K562 (cell line): Measurements from ENCODE around the gene EMC8. TPM values are rescaled to one million over a fixed set of nuclear protein-coding genes. Genes with fewer than 3 reads are reported as not detected.

Experiments
- ATAC-seq: fragments of 200-7000 bp; cut with Tn5 transposase; 3 replicates; pipeline ENCODE4 v1.9.1; 2020; ENCODE audit warnings: moderate library complexity
- BruUV-seq: library from RNA; stranded (reverse); fragments of 400-500 nt; replicated peaks from 2 replicates; lab custom pipeline; 2021; lab: Mats Ljungman, UMichigan
- CTCF ChIA-PET: fragments of 300-600 bp; formaldehyde crosslinking; extraction: SDS; loops from one replicate; lab custom pipeline; 2021; ENCODE audit warnings: low intra/inter-chr PET ratio; lab: Yijun Ruan, JAX
- POLR2A ChIA-PET: fragments of 300-600, 350-650 bp; sonication (Branson Sonifier 250); formaldehyde crosslinking; extraction: SDS; loops from one replicate; lab custom pipeline; 2021; ENCODE audit warnings: antibody characterized with exemption, inconsistent platforms; lab: Yijun Ruan, JAX
- DNase-seq, 4 experiments: peaks; one replicate each; pipeline versions ENCODE4 v3.0.0 to v3.0.0-alpha.2; 2011 to 2018; ENCODE audit warnings: low spot score in 3 of 4, mixed read lengths in 3 of 4; ENCODE audit errors: extremely low read depth in 1 of 4
- FAIRE-seq: peaks from 2 replicates; lab custom pipeline; 2011; peaks lifted over from hg19 to GRCh38; lab: Jason Lieb, UNC
- H2AFZ ChIP-seq: 2 replicates; pipeline ENCODE4 v1.6.0; 2011; ENCODE audit warnings: low read depth, low read length, control low read depth, inconsistent platforms
- H3K27ac ChIP-seq: fragments of 200-600 bp; 3 replicates; pipeline ENCODE4 v1.8.0; 2011; ENCODE audit warnings: low read depth, mild to moderate bottlenecking, control low read depth, inconsistent platforms, low read length, moderate library complexity, mixed read lengths; ENCODE audit errors: extremely low read depth
- H3K27me3 ChIP-seq, 2 experiments: fragments of 300-600 bp in 1 of 2; 2 replicates in 1 of 2; 3 replicates in 1 of 2; pipeline versions ENCODE4 v1.6.0 to v1.8.0; 2011; ENCODE audit warnings: inconsistent platforms in 2 of 2, low read length in 2 of 2, mild to moderate bottlenecking in 1 of 2, mixed read lengths in 1 of 2, moderate library complexity in 1 of 2; ENCODE audit not compliant: control insufficient read depth in 2 of 2, insufficient read depth in 2 of 2
- H3K36me3 ChIP-seq: fragments of 300-600 bp; 3 replicates; pipeline ENCODE4 v1.8.0; 2011; ENCODE audit warnings: mild to moderate bottlenecking, low read length, inconsistent platforms; ENCODE audit not compliant: control insufficient read depth, insufficient read depth
- H3K4me1 ChIP-seq, 2 experiments: fragments of 200-600 bp in 1 of 2; replicated peaks in 1 of 2; 2 replicates in 1 of 2; 3 replicates in 1 of 2; pipeline versions ENCODE4 v1.5.1 to v1.8.0; 2011; ENCODE audit warnings: inconsistent platforms in 2 of 2, low read length in 2 of 2, mild to moderate bottlenecking in 1 of 2, mixed read lengths in 1 of 2, moderate library complexity in 1 of 2; ENCODE audit not compliant: control insufficient read depth in 2 of 2, insufficient read depth in 2 of 2
- H3K4me2 ChIP-seq: 2 replicates; pipeline ENCODE4 v1.6.1; 2011; ENCODE audit warnings: low read length, control low read depth, inconsistent platforms, mixed read lengths; ENCODE audit not compliant: insufficient read depth
- H3K4me3 ChIP-seq: fragments of 200-600 bp; sonication (generic), shearing (Covaris generic); 2 replicates; pipeline ENCODE4 v1.5.1; 2016; ENCODE audit warnings: control low read depth, inconsistent platforms
- H3K79me2 ChIP-seq: fragments of 200-600 bp; 3 replicates; pipeline ENCODE4 v1.8.0; 2011; ENCODE audit warnings: low read length, inconsistent platforms; ENCODE audit not compliant: control insufficient read depth, insufficient read depth
- H3K9ac ChIP-seq, 2 experiments: 2 replicates each; pipeline versions ENCODE4 v1.6.0 to v1.6.1; 2011; ENCODE audit warnings: low read depth in 2 of 2, low read length in 2 of 2, control low read depth in 1 of 2, inconsistent platforms in 1 of 2, mild to moderate bottlenecking in 1 of 2, mixed read lengths in 1 of 2; ENCODE audit not compliant: insufficient read depth in 1 of 2
- H3K9me1 ChIP-seq: one replicate; pipeline ENCODE4 v1.6.0; 2011; ENCODE audit warnings: inconsistent platforms, mild to moderate bottlenecking, low read length, moderate library complexity; ENCODE audit not compliant: control insufficient read depth, insufficient read depth
- H3K9me3 ChIP-seq: replicated peaks from 2 replicates; pipeline ENCODE4 v1.5.1; 2011; ENCODE audit warnings: low read depth, low read length, inconsistent platforms; ENCODE audit not compliant: control insufficient read depth, insufficient read depth
- H4K20me1 ChIP-seq: replicated peaks from 2 replicates; pipeline ENCODE4 v1.6.1; 2011; ENCODE audit warnings: low read length, inconsistent platforms, mixed read lengths; ENCODE audit not compliant: control insufficient read depth, insufficient read depth
- CTBP1 ChIP-seq: fragments of 450-650 bp; IDR thresholded peaks from 2 replicates; pipeline ENCODE4 v1.6.1; 2016; ENCODE audit warnings: borderline replicate concordance
- ZNF592 ChIP-seq: fragments of 450-650 bp; IDR thresholded peaks from 2 replicates; pipeline ENCODE4 v1.6.1; 2017; ENCODE audit warnings: antibody characterized with exemption, mild to moderate bottlenecking
- WGBS: fragments of 100-300 bp; shearing (Covaris generic); methylation state at CpG from one replicate; pipeline ENCODE4 v1.1.6; 2016; ENCODE audit warnings: low coverage, mixed read lengths; ENCODE audit not compliant: insufficient coverage; ENCODE audit errors: missing lambda C conversion rate; 5-methylcytosine and 5-hydroxymethylcytosine counted together
- in situ Hi-C: fragments of 300-500 bp; cut with MboI; formaldehyde crosslinking; loops from 4 replicates; pipeline ENCODE4 v1.15.0; 2018; ENCODE audit warnings: inconsistent platforms, mixed read lengths
- intact Hi-C: fragments of 100-400 bp; cut with micrococcal nuclease; formaldehyde crosslinking; loops from 2 replicates; pipeline ENCODE4 v1.14.2; 2022
- polyA plus RNA-seq, 8 experiments: library from polyadenylated mRNA; depleted of rRNA in 4 of 8; stranded (reverse) in 5 of 8; unstranded in 3 of 8; fragments of >200 nt; fragmentation: Nextera tagmentation in 2 of 8; fragmentation: Illumina TruSeq in 1 of 8; extraction: Ambion mirVana in 2 of 8; extraction: Trizol in 1 of 8; gene quantifications; 2 replicates each; pipeline versions ENCODE4 v1.2.1 to v1.2.3, GENCODE V29; 2011 to 2014; ENCODE audit warnings: inconsistent platforms in 1 of 8, missing spikeins in 1 of 8
- total RNA-seq, 7 experiments: library from RNA; depleted of rRNA in 6 of 7; stranded (reverse); fragments of >200 nt in 6 of 7; fragmentation: Illumina TruSeq in 2 of 7; extraction: Trizol in 2 of 7; gene quantifications; 2 replicates each; pipeline versions ENCODE4 v1.2.1 to v1.2.3, GENCODE V29; 2011 to 2021; ENCODE audit warnings: low replicate concordance in 1 of 7

The EMC8 gene
- total and polyA plus RNA-seq, 9 of the 15 experiments (the other 6 are each of a cell fraction or from before 2014, with no cell fraction given): 11.4 to 81.8 (median 48.6) TPM

DNA sequence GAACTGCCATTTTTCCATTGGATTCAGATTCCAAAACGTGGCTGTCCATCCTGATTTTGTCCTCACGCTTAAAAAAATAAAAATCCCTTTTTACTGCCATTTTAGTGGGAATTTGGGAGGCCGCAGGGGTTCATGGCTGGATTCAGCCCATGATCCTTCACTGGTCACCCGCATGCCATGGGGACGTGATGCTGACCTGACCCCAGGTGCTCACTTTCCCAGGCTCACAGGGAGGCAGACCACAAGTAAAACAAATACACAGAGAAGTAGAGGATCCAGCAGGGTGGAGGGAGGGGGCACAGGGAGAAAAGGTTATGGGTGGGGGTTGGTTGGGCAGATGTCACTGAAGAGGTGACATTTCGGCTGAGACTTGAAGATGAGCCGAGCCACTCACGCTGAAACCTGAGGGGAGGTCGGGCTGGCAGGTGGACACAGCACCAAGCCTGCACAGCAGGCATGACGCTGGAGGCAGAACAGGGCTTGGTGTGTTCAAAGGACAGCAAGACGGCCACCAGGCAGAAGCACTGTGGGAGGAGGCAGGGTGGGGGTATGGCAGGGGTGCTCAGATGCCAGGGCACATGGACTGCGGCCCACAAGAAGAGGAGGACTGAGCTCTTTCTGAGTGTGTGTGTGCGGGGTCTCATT is 10.9 kb upstream of the EMC8 start:
- H4K20me1 ChIP-seq: peaks cover 3% of the 10 kb centered on the region
- in situ Hi-C loops: no loop called here
- ChIA-PET POLR2A (interaction anchor here (0.6 to 1.1 kb wide), 4 partner anchors 9 to 58 kb away, joined by 3 to 6 read pairs (median 4); no protein-coding TSS in a partner anchor), CTCF (no interaction called here)
- peaks cover 0 to 9% of the 10 kb centered on the region in 2 experiments; a peak in 2 of 5 replicates for H3K4me1 ChIP-seq
- ATAC-seq: no peak; the same call in 2 of the 3 replicates
- no peaks in the 10 kb centered on the region for H3K79me2 ChIP-seq
- no peak overlapping the region; a peak in 1 of 4 replicates for H3K9ac ChIP-seq
- 43% methylated on average over 13 of the region's 13 CpGs for WGBS
- no peak for TF ChIP-seq CTBP1
- no peak for TF ChIP-seq ZNF592
- no TSS peak for BruUV-seq
- no peak for DNase-seq
- no peak overlapping the region for H3K4me2 ChIP-seq
- H3K9me3 ChIP-seq: no peaks in the 10 kb centered on the region
- no peaks in the 10 kb centered on the region for H3K9me1 ChIP-seq
- no peak overlapping the region for H2AFZ ChIP-seq
- H3K36me3 ChIP-seq: peaks cover 19% of the 10 kb centered on the region; the same call in 2 of the 3 replicates
- intact Hi-C loops: no loop called here
- no peak for FAIRE-seq
- no peak overlapping the region for H3K27ac ChIP-seq
- H3K27me3 ChIP-seq: peaks cover 34 to 40% of the 10 kb centered on the region in 2 experiments; a peak in 4 of 5 replicates
- no peak overlapping the region for H3K4me3 ChIP-seq
